Stimulated activated CD8-positive, alpha-beta memory T cell treated with anti-CD3 and anti-CD28 coated beads, Interleukin-15, amount 100 ng/mL, for 1 hour (primary cell): ENCODE results near the gene C7orf25.

ENCODE experiments used
- DNase-seq: peaks from one replicate; pipeline ENCODE4 v3.0.0-alpha.2; 2020; ENCODE audit warnings: low read depth

C7orf25 gene

DNA sequence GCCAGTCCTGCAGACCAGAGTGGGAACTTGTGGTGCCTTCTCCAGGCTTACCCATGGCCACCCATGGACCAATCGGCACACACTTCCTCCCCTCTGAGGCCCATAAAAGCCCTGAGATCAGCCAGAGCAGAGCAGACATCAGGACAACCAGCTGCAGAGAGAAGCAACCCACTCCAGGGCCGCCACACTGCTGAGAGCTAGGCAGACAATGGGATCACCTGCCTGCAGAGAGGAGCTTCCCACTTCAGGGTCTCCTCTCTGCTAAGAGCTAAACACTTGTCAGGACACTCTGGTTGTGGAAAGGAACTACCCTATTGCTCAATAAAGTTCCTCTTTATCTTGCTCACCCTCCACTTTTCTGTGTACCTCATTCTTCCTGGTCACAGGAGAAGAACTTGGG lies 34.0 kb downstream of the C7orf25 start:
- DNase-seq, result no peak

DNA sequence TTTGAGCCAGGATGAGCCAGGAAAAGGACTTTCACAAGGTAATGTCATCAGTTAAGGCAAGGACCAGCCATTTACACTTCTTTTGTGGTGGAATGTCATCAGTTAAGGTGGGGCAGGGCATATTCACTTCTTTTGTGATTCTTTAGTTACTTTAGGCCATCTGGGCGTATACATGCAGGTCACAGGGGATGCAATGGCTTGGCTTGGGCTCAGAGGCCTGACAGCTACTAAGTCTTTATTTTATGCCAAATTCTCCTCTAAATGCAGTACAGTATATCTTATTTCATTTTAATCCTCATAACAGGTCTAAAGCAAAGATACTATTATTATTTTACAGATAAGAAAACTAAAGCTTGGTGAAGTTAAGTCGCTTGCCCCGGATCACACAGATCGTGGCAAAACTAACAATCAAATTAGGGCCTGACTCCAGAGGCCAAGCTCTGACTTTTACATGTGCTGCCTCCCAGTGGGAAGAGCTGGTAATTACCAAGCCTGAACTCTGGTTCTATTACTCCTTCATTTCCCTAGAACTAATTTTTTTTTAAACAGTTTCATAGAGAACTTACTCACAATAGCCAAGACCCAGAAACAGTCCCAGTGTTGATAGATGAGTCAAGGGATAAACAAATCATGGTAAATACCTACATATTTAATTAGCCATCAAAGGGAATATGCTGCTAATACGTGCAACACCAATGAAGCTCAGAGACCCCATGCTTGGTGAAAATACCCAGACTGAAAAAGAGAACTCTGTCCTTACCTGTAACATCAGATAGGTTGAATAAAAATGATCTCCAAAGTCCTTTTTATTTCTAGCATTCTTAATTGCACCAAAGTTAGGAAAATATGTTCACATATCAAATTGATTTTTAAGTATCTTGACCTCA lies 35.4 kb downstream of the C7orf25 start:
- no peak for DNase-seq

DNA sequence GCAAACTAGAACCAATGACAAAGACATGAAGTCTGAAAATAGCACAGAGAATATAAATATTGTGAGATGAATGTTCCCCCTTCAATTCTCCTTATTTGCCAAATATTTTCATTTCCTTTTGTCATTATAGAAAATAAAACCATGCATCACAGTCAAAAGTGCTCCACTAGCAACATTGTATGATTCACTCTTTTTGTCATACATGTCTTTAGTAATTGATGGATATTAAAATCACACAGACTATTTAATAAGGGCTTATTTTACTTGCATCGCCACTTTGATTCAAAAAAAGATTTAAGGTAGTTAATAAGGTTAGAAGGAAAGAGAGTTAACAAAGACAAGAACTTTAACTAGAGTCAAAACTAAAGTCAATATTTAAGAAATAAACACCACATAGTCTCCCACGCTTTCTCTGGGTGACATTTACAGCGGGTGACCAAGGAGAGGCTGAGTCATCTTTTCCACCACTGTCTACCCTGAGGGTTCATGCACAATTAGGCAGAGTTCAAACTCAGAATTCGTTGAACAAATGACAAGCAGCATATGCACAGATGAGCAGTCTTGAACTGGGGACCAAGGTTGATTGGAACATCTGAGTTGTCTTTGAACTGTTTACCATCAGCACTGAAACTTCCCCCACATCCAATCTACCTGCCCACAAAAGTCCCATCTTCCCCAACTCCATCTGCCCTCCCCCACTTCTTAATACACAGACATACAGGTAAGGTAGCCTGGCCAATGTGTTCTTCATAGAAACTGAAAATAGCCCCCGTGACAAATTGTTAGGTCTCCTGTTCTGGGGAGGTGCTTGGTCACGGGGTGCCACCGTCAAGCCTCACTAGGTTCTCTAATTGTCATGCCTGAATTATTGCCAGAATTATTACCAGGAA lies 42.5 kb downstream of the C7orf25 start:
- no peak for DNase-seq

DNA sequence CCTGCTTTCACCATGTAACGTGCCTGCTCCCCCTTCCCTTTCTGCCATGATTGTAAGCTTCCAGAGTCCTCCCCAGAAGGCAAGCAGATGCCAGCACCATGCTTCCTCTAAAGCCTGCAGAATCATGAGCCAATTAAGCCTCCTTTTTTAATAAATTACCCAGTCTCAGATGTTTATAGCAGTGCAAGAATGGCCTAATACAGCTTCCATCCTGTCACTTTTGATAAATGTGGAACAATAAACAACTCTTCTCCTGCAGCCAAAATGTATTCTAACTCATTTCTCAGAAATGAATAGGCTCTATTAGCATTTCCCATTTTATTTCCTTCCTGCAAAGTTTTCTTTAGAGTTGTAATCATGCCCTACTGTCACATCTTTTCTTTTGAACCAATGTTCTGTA lies 43.4 kb downstream of the C7orf25 start:
- DNase-seq, result no peak
